Measurements from ENCODE around the gene TUBB4B. TPM values are rescaled to one million over a fixed set of nuclear protein-coding genes. Genes with fewer than 3 reads are reported as not detected.
"Not testable (repeated sequence)": the region's sequence is repeated elsewhere in the genome, so short reads cannot be mapped to it uniquely, and the experiment has no call there.

TUBB4B gene
- total RNA-seq, 1 donor from 2014 or later = 134 TPM

DNA sequence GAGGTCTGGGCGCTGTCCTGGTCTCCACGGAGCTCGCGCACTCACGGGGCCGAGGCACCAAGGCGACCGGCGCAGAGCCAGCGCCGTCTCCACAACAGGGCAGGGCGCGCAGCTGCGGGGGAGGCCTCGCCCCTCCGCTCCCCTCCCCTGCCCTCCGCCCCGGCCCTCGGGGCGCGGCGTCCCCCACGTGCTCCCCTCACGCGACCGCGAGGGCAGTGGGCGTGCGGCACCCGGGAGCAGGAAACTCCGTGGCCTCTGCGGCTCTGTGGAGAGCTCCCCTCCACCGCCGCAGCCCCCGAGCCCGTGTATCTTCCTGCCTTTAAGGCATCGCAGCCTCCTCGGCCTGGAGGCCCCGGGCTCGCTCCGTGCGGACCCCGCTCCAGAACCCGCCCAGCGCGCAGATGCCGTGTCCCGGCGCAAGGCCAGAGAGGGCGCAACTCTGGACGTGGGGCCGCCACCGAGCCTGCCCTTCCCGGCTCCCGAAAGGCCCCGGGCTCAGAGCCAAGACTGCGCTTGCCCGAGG, 708 bp upstream of the TUBB4B start:
- TF ChIP-seq, protein P1, sequence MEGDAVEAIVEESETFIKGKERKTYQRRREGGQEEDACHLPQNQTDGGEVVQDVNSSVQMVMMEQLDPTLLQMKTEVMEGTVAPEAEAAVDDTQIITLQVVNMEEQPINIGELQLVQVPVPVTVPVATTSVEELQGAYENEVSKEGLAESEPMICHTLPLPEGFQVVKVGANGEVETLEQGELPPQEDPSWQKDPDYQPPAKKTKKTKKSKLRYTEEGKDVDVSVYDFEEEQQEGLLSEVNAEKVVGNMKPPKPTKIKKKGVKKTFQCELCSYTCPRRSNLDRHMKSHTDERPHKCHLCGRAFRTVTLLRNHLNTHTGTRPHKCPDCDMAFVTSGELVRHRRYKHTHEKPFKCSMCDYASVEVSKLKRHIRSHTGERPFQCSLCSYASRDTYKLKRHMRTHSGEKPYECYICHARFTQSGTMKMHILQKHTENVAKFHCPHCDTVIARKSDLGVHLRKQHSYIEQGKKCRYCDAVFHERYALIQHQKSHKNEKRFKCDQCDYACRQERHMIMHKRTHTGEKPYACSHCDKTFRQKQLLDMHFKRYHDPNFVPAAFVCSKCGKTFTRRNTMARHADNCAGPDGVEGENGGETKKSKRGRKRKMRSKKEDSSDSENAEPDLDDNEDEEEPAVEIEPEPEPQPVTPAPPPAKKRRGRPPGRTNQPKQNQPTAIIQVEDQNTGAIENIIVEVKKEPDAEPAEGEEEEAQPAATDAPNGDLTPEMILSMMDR (IDR thresholded peaks at IDR 0.05; ENCODE audit: unreplicated experiment) = no peak
- Mint-ChIP-seq H3K4me1 (ENCODE audit: unreplicated experiment) (peaks cover 27% of the 10 kb centered on the region), H3K4me3 (ENCODE audit: unreplicated experiment) (no peak overlapping the region), H3K27ac (ENCODE audit: unreplicated experiment) (no peak overlapping the region), H3K27me3 (ENCODE audit: unreplicated experiment) (peaks cover 18% of the 10 kb centered on the region), H3K9me3 (ENCODE audit: unreplicated experiment) (no peaks in the 10 kb centered on the region), H3K36me3 (ENCODE audit: low read depth, unreplicated experiment) (peaks cover 11% of the 10 kb centered on the region)
- peak; percentile 46 for DNase-seq (ENCODE audit: low spot score)

DNA sequence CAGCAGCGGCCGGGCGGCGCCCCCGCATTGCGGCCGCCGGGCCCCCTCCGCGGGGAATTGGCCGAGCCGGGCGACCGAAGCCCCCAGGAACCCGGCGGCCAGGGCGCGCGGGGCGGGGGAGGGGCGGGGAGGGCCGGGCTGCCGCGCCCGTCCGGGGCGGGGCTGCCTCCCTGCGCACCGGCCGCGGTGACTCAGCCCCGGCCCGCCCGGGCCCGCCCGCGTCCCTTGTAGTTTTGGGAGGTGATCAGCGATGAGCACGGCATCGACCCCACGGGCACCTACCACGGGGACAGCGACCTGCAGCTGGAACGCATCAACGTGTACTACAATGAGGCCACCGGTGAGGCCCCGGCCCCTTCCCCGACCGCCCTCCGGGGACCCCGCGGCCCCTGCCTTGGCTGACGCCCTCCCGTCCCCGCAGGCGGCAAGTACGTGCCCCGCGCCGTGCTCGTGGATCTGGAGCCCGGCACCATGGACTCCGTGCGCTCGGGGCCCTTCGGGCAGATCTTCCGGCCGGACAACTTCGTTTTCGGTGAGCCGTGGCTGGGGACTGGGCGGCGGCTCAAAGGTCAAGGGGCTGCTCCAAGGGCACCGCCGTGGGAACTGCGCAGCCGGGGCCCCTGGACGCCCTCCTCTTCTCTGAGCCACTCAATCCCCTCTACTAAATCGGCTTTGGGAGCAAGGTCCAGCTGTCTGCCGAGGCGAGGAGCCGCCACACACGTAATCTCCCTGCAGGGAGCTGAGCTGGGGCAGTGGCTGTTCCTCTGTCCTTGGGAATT, 592 bp downstream of the TUBB4B start:
- H3K27ac Mint-ChIP-seq (ENCODE audit: unreplicated experiment) = no peak overlapping the region
- H3K36me3 Mint-ChIP-seq (ENCODE audit: low read depth, unreplicated experiment) = peaks cover 11% of the 10 kb centered on the region
- no peaks in the 10 kb centered on the region for H3K9me3 Mint-ChIP-seq (ENCODE audit: unreplicated experiment)
- peaks cover 27% of the 10 kb centered on the region for H3K4me1 Mint-ChIP-seq (ENCODE audit: unreplicated experiment)
- H3K4me3 Mint-ChIP-seq (ENCODE audit: unreplicated experiment) = peak overlapping the region; percentile 92
- DNase-seq (ENCODE audit: low spot score) = no peak
- TF ChIP-seq, protein P1 (IDR thresholded peaks at IDR 0.05; ENCODE audit: unreplicated experiment) = no peak
- H3K27me3 Mint-ChIP-seq (ENCODE audit: unreplicated experiment) = peaks cover 18% of the 10 kb centered on the region

DNA sequence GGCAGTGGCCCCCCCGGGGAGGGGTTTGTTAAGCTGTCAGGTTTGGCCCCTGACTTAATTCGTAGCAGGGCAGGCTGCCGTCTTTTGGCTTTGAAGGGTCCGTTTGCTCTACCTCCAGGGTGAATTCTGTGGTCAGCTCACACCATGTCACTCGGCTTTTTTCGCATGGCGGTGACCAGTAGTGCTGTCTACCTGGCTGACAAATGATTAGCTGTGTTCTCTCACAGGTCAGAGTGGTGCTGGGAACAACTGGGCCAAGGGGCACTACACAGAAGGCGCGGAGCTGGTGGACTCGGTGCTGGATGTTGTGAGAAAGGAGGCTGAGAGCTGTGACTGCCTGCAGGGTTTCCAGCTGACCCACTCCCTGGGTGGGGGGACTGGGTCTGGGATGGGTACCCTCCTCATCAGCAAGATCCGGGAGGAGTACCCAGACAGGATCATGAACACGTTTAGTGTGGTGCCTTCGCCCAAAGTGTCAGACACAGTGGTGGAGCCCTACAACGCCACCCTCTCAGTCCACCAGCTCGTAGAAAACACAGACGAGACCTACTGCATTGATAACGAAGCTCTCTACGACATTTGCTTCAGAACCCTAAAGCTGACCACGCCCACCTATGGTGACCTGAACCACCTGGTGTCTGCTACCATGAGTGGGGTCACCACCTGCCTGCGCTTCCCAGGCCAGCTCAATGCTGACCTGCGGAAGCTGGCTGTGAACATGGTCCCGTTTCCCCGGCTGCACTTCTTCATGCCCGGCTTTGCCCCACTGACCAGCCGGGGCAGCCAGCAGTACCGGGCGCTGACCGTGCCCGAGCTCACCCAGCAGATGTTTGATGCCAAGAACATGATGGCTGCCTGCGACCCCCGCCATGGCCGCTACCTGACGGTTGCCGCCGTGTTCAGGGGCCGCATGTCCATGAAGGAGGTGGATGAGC, 1.4 kb downstream of the TUBB4B start:
- Mint-ChIP-seq H3K9me3 (ENCODE audit: unreplicated experiment) (no peaks in the 10 kb centered on the region), H3K4me1 (ENCODE audit: unreplicated experiment) (peaks cover 27% of the 10 kb centered on the region), H3K4me3 (ENCODE audit: unreplicated experiment) (peak overlapping the region; percentile 92), H3K27ac (ENCODE audit: unreplicated experiment) (peak overlapping the region; percentile 13), H3K27me3 (ENCODE audit: unreplicated experiment) (peaks cover 18% of the 10 kb centered on the region), H3K36me3 (ENCODE audit: low read depth, unreplicated experiment) (peaks cover 11% of the 10 kb centered on the region)
- DNase-seq (ENCODE audit: low spot score) = no peak
- TF ChIP-seq, protein P1 (IDR thresholded peaks at IDR 0.05; ENCODE audit: unreplicated experiment) = no peak

DNA sequence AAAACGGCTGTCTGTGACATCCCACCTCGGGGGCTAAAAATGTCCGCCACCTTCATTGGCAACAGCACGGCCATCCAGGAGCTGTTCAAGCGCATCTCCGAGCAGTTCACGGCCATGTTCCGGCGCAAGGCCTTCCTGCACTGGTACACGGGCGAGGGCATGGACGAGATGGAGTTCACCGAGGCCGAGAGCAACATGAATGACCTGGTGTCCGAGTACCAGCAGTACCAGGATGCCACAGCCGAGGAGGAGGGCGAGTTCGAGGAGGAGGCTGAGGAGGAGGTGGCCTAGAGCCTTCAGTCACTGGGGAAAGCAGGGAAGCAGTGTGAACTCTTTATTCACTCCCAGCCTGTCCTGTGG, 2.2 kb downstream of the TUBB4B start:
- Mint-ChIP-seq H3K36me3 (ENCODE audit: low read depth, unreplicated experiment) (peaks cover 11% of the 10 kb centered on the region), H3K4me1 (ENCODE audit: unreplicated experiment) (peaks cover 27% of the 10 kb centered on the region), H3K27me3 (ENCODE audit: unreplicated experiment) (peaks cover 16% of the 10 kb centered on the region)
- not testable (repeated sequence) for H3K4me3 Mint-ChIP-seq (ENCODE audit: unreplicated experiment); DNase-seq (ENCODE audit: low spot score); H3K27ac Mint-ChIP-seq (ENCODE audit: unreplicated experiment); H3K9me3 Mint-ChIP-seq (ENCODE audit: unreplicated experiment)

DNA sequence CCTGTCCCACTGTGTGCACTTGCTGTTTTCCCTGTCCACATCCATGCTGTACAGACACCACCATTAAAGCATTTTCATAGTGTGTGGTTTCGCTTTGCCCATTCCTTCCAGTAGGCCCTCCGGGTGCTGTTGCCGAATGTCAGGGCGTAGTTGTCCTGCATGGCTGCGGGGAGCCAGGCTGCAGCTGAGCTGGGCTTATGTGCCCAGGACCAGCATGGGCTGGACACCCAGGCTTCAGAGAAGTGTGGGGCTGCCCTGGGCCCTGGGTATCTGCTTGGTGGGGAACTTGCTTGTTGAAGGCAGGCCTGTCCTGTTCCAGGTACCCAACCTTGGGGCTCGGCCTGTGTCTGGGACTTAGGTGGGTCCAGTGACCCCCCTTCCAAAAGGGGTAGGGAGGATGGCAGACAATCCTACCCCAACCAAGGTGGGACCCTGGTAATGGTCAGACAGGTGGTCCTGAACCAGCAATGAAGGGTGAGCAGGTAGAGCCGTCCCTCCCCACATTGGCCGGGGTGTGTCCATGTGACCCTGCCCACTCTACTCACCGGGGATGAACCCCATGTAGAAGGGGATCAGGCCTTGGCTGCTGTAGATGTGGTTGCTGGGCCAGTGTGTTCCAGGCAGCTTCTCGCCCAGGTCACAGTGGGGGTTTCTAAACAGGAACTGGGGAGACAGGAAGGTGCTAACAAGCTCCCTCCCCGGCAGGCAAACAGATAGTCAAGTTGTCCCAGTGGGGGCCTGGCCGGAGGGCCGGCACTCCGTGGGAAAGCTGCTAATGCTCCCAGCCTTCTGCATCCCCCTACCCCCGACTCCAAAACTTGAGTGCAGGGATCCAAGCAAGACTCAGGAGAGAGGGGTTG, 2.8 kb downstream of the TUBB4B start:
- Mint-ChIP-seq H3K4me1 (ENCODE audit: unreplicated experiment) (peaks cover 27% of the 10 kb centered on the region), H3K9me3 (ENCODE audit: unreplicated experiment) (no peaks in the 10 kb centered on the region), H3K27ac (ENCODE audit: unreplicated experiment) (no peak overlapping the region), H3K36me3 (ENCODE audit: low read depth, unreplicated experiment) (peaks cover 11% of the 10 kb centered on the region), H3K4me3 (ENCODE audit: unreplicated experiment) (no peak overlapping the region), H3K27me3 (ENCODE audit: unreplicated experiment) (peaks cover 16% of the 10 kb centered on the region)
- DNase-seq (ENCODE audit: low spot score) = no peak
- TF ChIP-seq, protein P1 (IDR thresholded peaks at IDR 0.05; ENCODE audit: unreplicated experiment) = no peak

All from endothelial cell (in vitro differentiated cells).